Measurements from ENCODE around the gene CRYBG3. TPM values are rescaled to one million over a fixed set of nuclear protein-coding genes. Genes with fewer than 3 reads are reported as not detected.
"Not testable (repeated sequence)": the region's sequence is repeated elsewhere in the genome, so short reads cannot be mapped to it uniquely, and the experiment has no call there.

The CRYBG3 gene
- total and polyA plus RNA-seq, 4 donors: 1.1 to 9.5 (median 2.5) TPM

GRCh38 chr3:97901313-97902248, 79.8 kb downstream of the CRYBG3 start:
- peak overlapping the region; percentile 16 to 69 for H3K9ac ChIP-seq (ENCODE audit: low read depth in 1 of 2, low read length in 2 of 2)
- H3K27ac ChIP-seq (ENCODE audit: low read depth in 1 of 2, low read length in 2 of 2): peak overlapping the region; percentile 51 to 61
- H3K9me3 ChIP-seq (ENCODE audit: control insufficient read depth in 4 of 4, low read length in 3 of 4): no peaks in the 10 kb centered on the region
- peaks cover 0 to 11% (median 7%) of the 10 kb centered on the region in 4 donors for H3K4me1 ChIP-seq (ENCODE audit: control insufficient read depth in 4 of 4, insufficient read depth in 4 of 4, low read length in 3 of 4)
- no peaks in the 10 kb centered on the region for H3K36me3 ChIP-seq (ENCODE audit: control insufficient read depth in 4 of 4, insufficient read depth in 3 of 4, low read depth in 1 of 4, low read length in 3 of 4)
- TF ChIP-seq HNF4G (IDR thresholded peaks at IDR 0.05): no peak
- TF ChIP-seq CTCF (IDR thresholded peaks at IDR 0.05; ENCODE audit: low read depth, low read length, missing input control): no peak
- TF ChIP-seq JUND (IDR thresholded peaks at IDR 0.05): no peak
- TF ChIP-seq RXRA (IDR thresholded peaks at IDR 0.05): peak in 1 of 2 donors; percentile 43
- no peak for TF ChIP-seq RAD21 (IDR thresholded peaks at IDR 0.05)
- TF ChIP-seq SP1 (IDR thresholded peaks at IDR 0.05): peak; percentile 58
- no peak for TF ChIP-seq TAF1 (conservative IDR thresholded peaks at IDR 0.05)
- peak; percentile 31 for TF ChIP-seq ZBTB33 (IDR thresholded peaks at IDR 0.05)
- peak; percentile 41 for TF ChIP-seq YY1 (IDR thresholded peaks at IDR 0.05)
- TF ChIP-seq GABPA (IDR thresholded peaks at IDR 0.05 in 1 of 2, conservative IDR thresholded peaks at IDR 0.05 in 1 of 2): no peak
- peak; percentile 13 for TF ChIP-seq REST (IDR thresholded peaks at IDR 0.05)
- no peak for TF ChIP-seq EGR1 (IDR thresholded peaks at IDR 0.05; ENCODE audit: low read depth in 2 of 2)
- TF ChIP-seq HNF4A (conservative IDR thresholded peaks at IDR 0.05): peak; percentile 65 to 73
- TF ChIP-seq FOXA1 (IDR thresholded peaks at IDR 0.05): no peak
- no peak for TF ChIP-seq NR2F2 (IDR thresholded peaks at IDR 0.05)
- peak; percentile 32 for TF ChIP-seq FOXA2 (IDR thresholded peaks at IDR 0.05)
- TF ChIP-seq ATF3 (IDR thresholded peaks at IDR 0.05): no peak
- peak; percentile 41 for TF ChIP-seq MAX (IDR thresholded peaks at IDR 0.05)
- H3K4me3 ChIP-seq (ENCODE audit: low read depth in 1 of 3, low read length in 3 of 3): peak overlapping the region in 1 of 3 donors; percentile 17
- no peaks in the 10 kb centered on the region for H3K27me3 ChIP-seq (ENCODE audit: control insufficient read depth in 4 of 4, insufficient read depth in 4 of 4, low read length in 3 of 4)
- 24% methylated on average over 4 of the region's 4 CpGs for WGBS
- no peak for DNase-seq (ENCODE audit: low spot score)

- H3K9ac ChIP-seq (ENCODE audit: low read depth in 1 of 2, low read length in 2 of 2); H3K27me3 ChIP-seq (ENCODE audit: control insufficient read depth in 4 of 4, insufficient read depth in 4 of 4, low read length in 3 of 4); DNase-seq (ENCODE audit: low spot score); H3K9me3 ChIP-seq (ENCODE audit: control insufficient read depth in 4 of 4, low read length in 3 of 4); H3K4me1 ChIP-seq (ENCODE audit: control insufficient read depth in 4 of 4, insufficient read depth in 4 of 4, low read length in 3 of 4); H3K36me3 ChIP-seq (ENCODE audit: control insufficient read depth in 4 of 4, insufficient read depth in 3 of 4, low read depth in 1 of 4, low read length in 3 of 4); H3K4me3 ChIP-seq (ENCODE audit: low read depth in 1 of 3, low read length in 3 of 3); H3K27ac ChIP-seq (ENCODE audit: low read depth in 1 of 2, low read length in 2 of 2): not testable (repeated sequence)
- WGBS: 83% methylated on average over 2 of the region's 3 CpGs
Observed at GRCh38 chr3:97909830-97910229, 88.0 kb downstream of the CRYBG3 start.

GRCh38 chr3:97910236-97910831, 88.5 kb downstream of the CRYBG3 start:
- not testable (repeated sequence) for H3K4me3 ChIP-seq (ENCODE audit: low read depth in 1 of 3, low read length in 3 of 3); H3K27ac ChIP-seq (ENCODE audit: low read depth in 1 of 2, low read length in 2 of 2); H3K9me3 ChIP-seq (ENCODE audit: control insufficient read depth in 4 of 4, low read length in 3 of 4); H3K36me3 ChIP-seq (ENCODE audit: control insufficient read depth in 4 of 4, insufficient read depth in 3 of 4, low read depth in 1 of 4, low read length in 3 of 4); H3K4me1 ChIP-seq (ENCODE audit: control insufficient read depth in 4 of 4, insufficient read depth in 4 of 4, low read length in 3 of 4); DNase-seq (ENCODE audit: low spot score); H3K27me3 ChIP-seq (ENCODE audit: control insufficient read depth in 4 of 4, insufficient read depth in 4 of 4, low read length in 3 of 4); H3K9ac ChIP-seq (ENCODE audit: low read depth in 1 of 2, low read length in 2 of 2)
- WGBS: 75% methylated on average over 23 of the region's 24 CpGs
